ENCODE results near the gene GDF10.
A peak's percentile ranks its signal among the peaks of the same experiment; 100 is the strongest.

Gene GDF10

DNA sequence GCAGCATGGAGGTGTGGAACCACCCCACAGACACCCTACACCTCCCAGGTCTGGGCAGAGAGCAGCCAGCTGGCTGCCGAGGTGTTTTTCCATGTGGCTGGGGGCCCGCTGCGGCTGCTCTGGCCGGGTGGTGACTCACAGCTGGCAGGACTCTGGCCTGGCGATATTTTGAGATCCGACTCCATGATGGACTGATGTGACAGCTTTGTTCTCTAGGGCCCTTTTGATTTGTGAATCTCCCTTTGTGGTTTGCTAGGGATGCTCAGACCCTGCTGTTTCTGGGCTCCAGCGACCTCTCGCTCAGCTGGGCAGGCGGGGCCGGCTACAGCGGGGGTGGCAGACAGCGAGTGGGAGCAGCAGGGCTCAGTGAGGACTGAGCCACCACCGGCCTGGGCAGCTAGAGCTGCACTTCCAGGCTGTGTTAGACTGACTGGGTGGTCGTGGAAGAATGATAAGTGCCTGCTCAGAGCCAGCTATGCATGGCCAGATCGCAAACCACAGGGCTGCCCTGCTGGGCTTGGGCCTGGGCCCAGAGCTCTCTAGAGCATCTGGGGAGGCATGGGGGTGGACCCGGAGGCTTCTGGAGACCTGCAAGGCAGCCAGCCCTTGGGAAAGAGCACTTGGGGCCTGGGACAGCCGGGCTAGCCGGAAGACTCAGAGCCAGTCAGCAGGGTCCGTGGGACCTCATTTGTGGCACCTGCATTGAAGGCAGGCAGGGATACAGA lies 46.2 kb upstream of the GDF10 start:
- Histone ChIP-seq H3K4ac (ENCODE audit: low read length) (no peak overlapping the region), H2BK15ac (ENCODE audit: low read length) (no peak overlapping the region), H3K18ac (ENCODE audit: low read length) (peak overlapping the region; percentile 53), H3K4me2 (ENCODE audit: insufficient read depth, low read length, poor library complexity, severe bottlenecking) (no peak overlapping the region), H3K9ac (ENCODE audit: low read depth, low read length, poor library complexity) (peak overlapping the region; percentile 33), H3K36me3 (replicated peaks in 1 of 2; ENCODE audit: control insufficient read depth in 2 of 2, insufficient read depth in 2 of 2, low read length in 2 of 2) (no peaks in the 10 kb centered on the region), H3K27ac (replicated peaks; ENCODE audit: low read length) (no peak overlapping the region), H2AFZ (ENCODE audit: low read length) (peak overlapping the region; percentile 87), H4K91ac (ENCODE audit: low read depth, low read length, poor library complexity) (peak overlapping the region; percentile 14), H3K9me3 (replicated peaks in 1 of 2; ENCODE audit: control insufficient read depth in 2 of 2, insufficient read depth in 1 of 2, low read depth in 1 of 2, low read length in 2 of 2) (no peaks in the 10 kb centered on the region), H2BK5ac (ENCODE audit: low read length) (no peak overlapping the region), H2BK12ac (ENCODE audit: low read length) (no peak overlapping the region), H3K27me3 (ENCODE audit: control insufficient read depth in 3 of 3, insufficient read depth in 3 of 3, low read depth in 1 of 3, low read length in 3 of 3) (no peaks in the 10 kb centered on the region), H3K4me3 (ENCODE audit: low read length in 2 of 2) (no peak overlapping the region), H3K23ac (ENCODE audit: low read depth, low read length, poor library complexity) (no peak overlapping the region), H3K4me1 (ENCODE audit: control insufficient read depth in 2 of 2, insufficient read depth in 1 of 2, low read depth in 1 of 2, low read length in 2 of 2) (peaks cover 6 to 8% of the 10 kb centered on the region in 2 donors), H2BK120ac (ENCODE audit: low read depth, low read length) (no peak overlapping the region), H3K79me1 (ENCODE audit: low read depth, low read length) (no peaks in the 10 kb centered on the region), H2AK5ac (ENCODE audit: low read depth, low read length) (peak overlapping the region; percentile 39), H4K8ac (ENCODE audit: low read depth, low read length) (no peak overlapping the region), H3K14ac (ENCODE audit: low read length) (no peak overlapping the region)
- WGBS, 2 donors (ENCODE audit: extremely low coverage in 2 of 2, insufficient read length in 2 of 2, insufficient replicate concordance in 1 of 2), result no CpG with 5 or more reads among the region's 19 CpGs
- no peak for DNase-seq (ENCODE audit: low spot score)

DNA sequence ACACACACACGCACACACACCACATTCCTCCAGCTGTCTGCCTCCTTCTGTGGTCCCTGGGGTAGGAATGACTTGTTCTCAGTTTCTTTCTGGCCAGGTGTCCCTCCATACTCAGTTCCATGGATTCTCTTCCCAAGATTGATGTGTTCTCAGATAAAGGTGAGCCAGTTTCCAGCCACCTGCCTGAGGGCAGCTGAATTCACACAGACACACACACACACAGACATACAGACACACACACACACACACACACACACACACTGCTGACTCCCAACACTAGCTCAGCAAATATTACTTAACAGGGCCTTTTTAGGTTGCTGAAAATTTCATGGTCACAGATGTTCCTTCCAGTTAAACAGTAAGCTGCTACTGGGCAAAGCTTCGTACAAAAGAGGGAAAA lies 45.4 kb upstream of the GDF10 start:
- Histone ChIP-seq H3K23ac (ENCODE audit: low read depth, low read length, poor library complexity) (no peak overlapping the region), H3K9me3 (replicated peaks in 1 of 2; ENCODE audit: control insufficient read depth in 2 of 2, insufficient read depth in 1 of 2, low read depth in 1 of 2, low read length in 2 of 2) (no peaks in the 10 kb centered on the region), H3K14ac (ENCODE audit: low read length) (no peak overlapping the region), H3K9ac (ENCODE audit: low read depth, low read length, poor library complexity) (no peak overlapping the region), H2BK12ac (ENCODE audit: low read length) (no peak overlapping the region), H3K27ac (replicated peaks; ENCODE audit: low read length) (no peak overlapping the region), H3K4me3 (ENCODE audit: low read length in 2 of 2) (no peak overlapping the region), H3K4me2 (ENCODE audit: insufficient read depth, low read length, poor library complexity, severe bottlenecking) (no peak overlapping the region), H3K18ac (ENCODE audit: low read length) (no peak overlapping the region), H3K79me1 (ENCODE audit: low read depth, low read length) (no peaks in the 10 kb centered on the region), H2AK5ac (ENCODE audit: low read depth, low read length) (no peak overlapping the region), H2BK120ac (ENCODE audit: low read depth, low read length) (no peak overlapping the region), H2BK5ac (ENCODE audit: low read length) (no peak overlapping the region), H3K27me3 (ENCODE audit: control insufficient read depth in 3 of 3, insufficient read depth in 3 of 3, low read depth in 1 of 3, low read length in 3 of 3) (no peaks in the 10 kb centered on the region), H2AFZ (ENCODE audit: low read length) (no peak overlapping the region), H2BK15ac (ENCODE audit: low read length) (no peak overlapping the region), H3K4me1 (ENCODE audit: control insufficient read depth in 2 of 2, insufficient read depth in 1 of 2, low read depth in 1 of 2, low read length in 2 of 2) (peaks cover 7 to 8% of the 10 kb centered on the region in 2 donors), H3K4ac (ENCODE audit: low read length) (no peak overlapping the region), H3K36me3 (replicated peaks in 1 of 2; ENCODE audit: control insufficient read depth in 2 of 2, insufficient read depth in 2 of 2, low read length in 2 of 2) (no peaks in the 10 kb centered on the region), H4K91ac (ENCODE audit: low read depth, low read length, poor library complexity) (no peak overlapping the region), H4K8ac (ENCODE audit: low read depth, low read length) (no peak overlapping the region)
- DNase-seq (ENCODE audit: low spot score), result no peak
- WGBS, 2 donors (ENCODE audit: extremely low coverage in 2 of 2, insufficient read length in 2 of 2, insufficient replicate concordance in 1 of 2), result no CpG with 5 or more reads among the region's 2 CpGs

DNA sequence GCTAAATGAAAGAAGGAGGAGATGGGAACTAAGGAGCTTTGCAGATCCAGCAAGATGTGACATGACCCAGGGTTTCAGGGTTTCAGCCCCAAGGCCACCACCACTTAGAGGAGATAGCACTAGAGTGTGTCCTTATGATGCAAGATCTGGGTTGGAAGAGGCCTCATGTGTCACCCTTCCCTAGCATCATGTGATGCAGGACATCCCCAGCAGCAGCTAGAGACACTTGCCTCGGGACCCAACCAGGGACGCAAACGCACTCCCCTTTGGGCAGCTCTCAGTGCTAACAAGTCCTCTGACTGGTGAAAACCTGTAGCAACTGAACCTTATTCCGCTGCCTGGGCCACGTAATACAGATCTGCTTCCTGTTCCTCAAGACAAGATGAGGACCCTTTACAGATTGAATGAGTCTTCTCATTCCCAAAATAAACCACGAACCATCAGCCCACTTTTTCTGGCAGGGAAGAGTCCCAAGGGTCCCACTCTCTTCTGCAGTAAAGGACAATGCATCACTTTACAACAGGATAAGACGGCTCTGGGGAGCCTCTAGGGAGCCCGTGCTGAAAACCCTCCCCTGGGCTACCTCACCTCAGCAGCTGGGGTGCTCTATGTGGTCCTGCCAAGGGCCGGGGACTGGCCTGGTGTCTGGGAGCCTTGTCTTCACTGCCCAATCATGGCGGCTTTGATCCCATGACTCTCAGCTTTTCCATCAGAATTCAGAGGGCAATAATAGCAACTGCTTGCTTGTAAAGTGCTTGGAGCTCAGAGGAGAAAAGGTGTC lies 44.8 kb upstream of the GDF10 start:
- DNase-seq (ENCODE audit: low spot score), result no peak
- no peak overlapping the region for H4K8ac ChIP-seq (ENCODE audit: low read depth, low read length)

GRCh38 chr10:47255866-47256265 lies 44.1 kb upstream of the GDF10 start:
- no peak overlapping the region for H3K4me3 ChIP-seq (ENCODE audit: low read length in 2 of 2)

More for the DNA sequence above, 44.8 kb upstream of the GDF10 start:
- Histone ChIP-seq H3K79me1 (ENCODE audit: low read depth, low read length) (no peaks in the 10 kb centered on the region), H2BK5ac (ENCODE audit: low read length) (no peak overlapping the region), H3K14ac (ENCODE audit: low read length) (no peak overlapping the region), H3K4me3 (ENCODE audit: low read length in 2 of 2) (no peak overlapping the region), H3K4me2 (ENCODE audit: insufficient read depth, low read length, poor library complexity, severe bottlenecking) (no peak overlapping the region), H4K91ac (ENCODE audit: low read depth, low read length, poor library complexity) (no peak overlapping the region), H3K18ac (ENCODE audit: low read length) (no peak overlapping the region), H3K27me3 (ENCODE audit: control insufficient read depth in 3 of 3, insufficient read depth in 3 of 3, low read depth in 1 of 3, low read length in 3 of 3) (no peaks in the 10 kb centered on the region), H3K4ac (ENCODE audit: low read length) (no peak overlapping the region), H3K9me3 (replicated peaks in 1 of 2; ENCODE audit: control insufficient read depth in 2 of 2, insufficient read depth in 1 of 2, low read depth in 1 of 2, low read length in 2 of 2) (no peaks in the 10 kb centered on the region), H3K36me3 (replicated peaks in 1 of 2; ENCODE audit: control insufficient read depth in 2 of 2, insufficient read depth in 2 of 2, low read length in 2 of 2) (no peaks in the 10 kb centered on the region), H2AK5ac (ENCODE audit: low read depth, low read length) (peak overlapping the region; percentile 35), H3K27ac (replicated peaks; ENCODE audit: low read length) (no peak overlapping the region), H3K23ac (ENCODE audit: low read depth, low read length, poor library complexity) (no peak overlapping the region), H2BK120ac (ENCODE audit: low read depth, low read length) (no peak overlapping the region), H2AFZ (ENCODE audit: low read length) (no peak overlapping the region), H3K9ac (ENCODE audit: low read depth, low read length, poor library complexity) (no peak overlapping the region), H2BK15ac (ENCODE audit: low read length) (no peak overlapping the region), H3K4me1 (ENCODE audit: control insufficient read depth in 2 of 2, insufficient read depth in 1 of 2, low read depth in 1 of 2, low read length in 2 of 2) (peaks cover 8% of the 10 kb centered on the region in 2 donors), H2BK12ac (ENCODE audit: low read length) (no peak overlapping the region)
- WGBS, 2 donors (ENCODE audit: extremely low coverage in 2 of 2, insufficient read length in 2 of 2, insufficient replicate concordance in 1 of 2), result no CpG with 5 or more reads among the region's 10 CpGs

More at GRCh38 chr10:47255866-47256265, 44.1 kb upstream of the GDF10 start:
- no peaks in the 10 kb centered on the region for H3K9me3 ChIP-seq (replicated peaks in 1 of 2; ENCODE audit: control insufficient read depth in 2 of 2, insufficient read depth in 1 of 2, low read depth in 1 of 2, low read length in 2 of 2)
- H3K27me3 ChIP-seq (ENCODE audit: control insufficient read depth in 3 of 3, insufficient read depth in 3 of 3, low read depth in 1 of 3, low read length in 3 of 3), result no peaks in the 10 kb centered on the region
- H3K9ac ChIP-seq (ENCODE audit: low read depth, low read length, poor library complexity), result no peak overlapping the region
- H2AK5ac ChIP-seq (ENCODE audit: low read depth, low read length), result peak overlapping the region; percentile 35
- peak overlapping the region; percentile 45 for H3K18ac ChIP-seq (ENCODE audit: low read length)
- no peaks in the 10 kb centered on the region for H3K36me3 ChIP-seq (replicated peaks in 1 of 2; ENCODE audit: control insufficient read depth in 2 of 2, insufficient read depth in 2 of 2, low read length in 2 of 2)
- H4K8ac ChIP-seq (ENCODE audit: low read depth, low read length), result no peak overlapping the region
- no peak for DNase-seq (ENCODE audit: low spot score)
- H2BK15ac ChIP-seq (ENCODE audit: low read length), result no peak overlapping the region
- H2BK5ac ChIP-seq (ENCODE audit: low read length), result no peak overlapping the region
- peaks cover 8% of the 10 kb centered on the region in 2 donors for H3K4me1 ChIP-seq (ENCODE audit: control insufficient read depth in 2 of 2, insufficient read depth in 1 of 2, low read depth in 1 of 2, low read length in 2 of 2)
- no peak overlapping the region for H3K23ac ChIP-seq (ENCODE audit: low read depth, low read length, poor library complexity)
- no peak overlapping the region for H3K27ac ChIP-seq (replicated peaks; ENCODE audit: low read length)
- no peak overlapping the region for H2AFZ ChIP-seq (ENCODE audit: low read length)
- H4K91ac ChIP-seq (ENCODE audit: low read depth, low read length, poor library complexity), result no peak overlapping the region
- peak overlapping the region; percentile 23 for H3K4ac ChIP-seq (ENCODE audit: low read length)
- no peak overlapping the region for H2BK12ac ChIP-seq (ENCODE audit: low read length)
- WGBS, 2 donors (ENCODE audit: extremely low coverage in 2 of 2, insufficient read length in 2 of 2, insufficient replicate concordance in 1 of 2), result no CpG with 5 or more reads among the region's 1 CpG
- H3K79me1 ChIP-seq (ENCODE audit: low read depth, low read length), result no peaks in the 10 kb centered on the region
- no peak overlapping the region for H2BK120ac ChIP-seq (ENCODE audit: low read depth, low read length)
- H3K14ac ChIP-seq (ENCODE audit: low read length), result peak overlapping the region; percentile 11
- no peak overlapping the region for H3K4me2 ChIP-seq (ENCODE audit: insufficient read depth, low read length, poor library complexity, severe bottlenecking)

All from neuronal stem cell (in vitro differentiated cells).